K562 (cell line): ENCODE results near the gene KMT2C. TPM values are rescaled to one million over a fixed set of nuclear protein-coding genes. Genes with fewer than 3 reads are reported as not detected.

Experiments used
- E4F1 ChIP-seq: fragments of 250-450 bp; sonication (Bioruptor Pico); IDR thresholded peaks from 2 replicates; pipeline ENCODE4 v1.5.0; 2021; ENCODE audit warnings: mild to moderate bottlenecking, borderline replicate concordance
- ELF2 ChIP-seq: fragments of 250-450 bp; sonication (Bioruptor Pico); IDR thresholded peaks from 2 replicates; pipeline ENCODE4 v1.5.0; 2021; ENCODE audit warnings: mild to moderate bottlenecking
- EP400 ChIP-seq: fragments of 450-650 bp; IDR thresholded peaks from 2 replicates; pipeline ENCODE4 v1.6.1; 2017; ENCODE audit warnings: antibody characterized with exemption, mild to moderate bottlenecking, moderate library complexity
- FOXJ2 ChIP-seq: fragments of 200-800 bp; sonication (Bioruptor generic); IDR thresholded peaks from 2 replicates; pipeline ENCODE4 v1.6.1; 2016; ENCODE audit warnings: missing genetic modification characterization, missing compliant biosample characterization
- FOXK1 ChIP-seq: sonication (generic); formaldehyde crosslinking; IDR thresholded peaks from 2 replicates; pipeline ENCODE4 v1.8.0; 2022; ENCODE audit warnings: missing genetic modification reagents, mild to moderate bottlenecking, borderline replicate concordance
- FOXM1 ChIP-seq, 2 experiments: fragments of 450-650 bp in 1 of 2; sonication (generic) in 1 of 2; formaldehyde crosslinking in 1 of 2; IDR thresholded peaks; 2 replicates each; pipeline versions ENCODE4 v1.6.1 to v1.9.0; 2017 to 2022; ENCODE audit warnings: low read depth in 2 of 2, mild to moderate bottlenecking in 2 of 2, missing genetic modification reagents in 1 of 2, moderate library complexity in 1 of 2
- HMBOX1 ChIP-seq: sonication (generic); IDR thresholded peaks from 2 replicates; pipeline ENCODE4 v1.6.1; 2016
- HMGXB4 ChIP-seq: sonication (generic); formaldehyde crosslinking; IDR thresholded peaks from 2 replicates; pipeline ENCODE4 v1.8.1; 2023; ENCODE audit warnings: mild to moderate bottlenecking, missing genetic modification reagents
- MAZ ChIP-seq, 2 experiments: fragments of 450-650 bp in 1 of 2; sonication (generic) in 1 of 2; formaldehyde crosslinking; IDR thresholded peaks in 1 of 2; conservative IDR thresholded peaks in 1 of 2; 2 replicates each; pipeline versions ENCODE4 v1.4.0 to v1.5.0; 2020; ENCODE audit warnings: mild to moderate bottlenecking in 1 of 2, missing genetic modification reagents in 1 of 2
- NEUROD1 ChIP-seq: fragments of 150-350 bp; IDR thresholded peaks from 2 replicates; pipeline ENCODE4 v1.6.1; 2014; ENCODE audit warnings: borderline replicate concordance, low read length, low read depth; ENCODE audit not compliant: partially characterized antibody
- TCF7 ChIP-seq: sonication (generic); IDR thresholded peaks from 2 replicates; pipeline ENCODE4 v1.6.1; 2016; ENCODE audit warnings: antibody characterized with exemption, borderline replicate concordance
- TGIF2 ChIP-seq: sonication (generic); formaldehyde crosslinking; IDR thresholded peaks from 2 replicates; pipeline ENCODE4 v1.8.1; 2022; ENCODE audit warnings: mild to moderate bottlenecking, missing genetic modification reagents, moderate library complexity
- XRCC5 ChIP-seq: fragments of 200-400 bp; formaldehyde crosslinking; IDR thresholded peaks from 2 replicates; pipeline ENCODE4 v1.6.1; 2017; ENCODE audit warnings: low read depth, mild to moderate bottlenecking, low read length
- ZNF431 ChIP-seq: sonication (generic); formaldehyde crosslinking; IDR thresholded peaks from 2 replicates; pipeline ENCODE4 v1.8.0; 2022; ENCODE audit warnings: mild to moderate bottlenecking, missing genetic modification reagents
- polyA plus RNA-seq, 8 experiments: library from polyadenylated mRNA; depleted of rRNA in 4 of 8; stranded (reverse) in 5 of 8; unstranded in 3 of 8; fragments of >200 nt; fragmentation: Nextera tagmentation in 2 of 8; fragmentation: Illumina TruSeq in 1 of 8; extraction: Ambion mirVana in 2 of 8; extraction: Trizol in 1 of 8; gene quantifications; 2 replicates each; pipeline versions ENCODE4 v1.2.1 to v1.2.3, GENCODE V29; 2011 to 2014; ENCODE audit warnings: inconsistent platforms in 1 of 8, missing spikeins in 1 of 8
- total RNA-seq, 7 experiments: library from RNA; depleted of rRNA in 6 of 7; stranded (reverse); fragments of >200 nt in 6 of 7; fragmentation: Illumina TruSeq in 2 of 7; extraction: Trizol in 2 of 7; gene quantifications; 2 replicates each; pipeline versions ENCODE4 v1.2.1 to v1.2.3, GENCODE V29; 2011 to 2021; ENCODE audit warnings: low replicate concordance in 1 of 7
- TF ChIP-seq, protein P1 (sequence below): sonication (generic); formaldehyde crosslinking; IDR thresholded peaks from 2 replicates; pipeline ENCODE4 v1.4.0; 2020; ENCODE audit warnings: mild to moderate bottlenecking, missing genetic modification reagents
- TF ChIP-seq, protein P2 (sequence below): sonication (generic); formaldehyde crosslinking; IDR thresholded peaks from 2 replicates; pipeline ENCODE4 v1.8.1; 2023; ENCODE audit warnings: mild to moderate bottlenecking, missing genetic modification reagents, moderate library complexity

KMT2C gene
- total and polyA plus RNA-seq, 9 of the 15 experiments (the other 6 are each of a cell fraction or from before 2014, with no cell fraction given) = 4.9 to 67.8 (median 27.1) TPM

- TF ChIP-seq E4F1 = no peak
- no peak for TF ChIP-seq HMGXB4 (CRISPR knock-in tag)
- TF ChIP-seq FOXM1 (IDR thresholded peaks at IDR 0.05; ENCODE audit: low read depth) = no peak
- TF ChIP-seq FOXM1 (CRISPR knock-in tag; IDR thresholded peaks at IDR 0.05; ENCODE audit: low read depth) = 0 out of 2 replicates have a peak, but pooled peaks have one; percentile 49
- TF ChIP-seq ZNF431 = no peak
- TF ChIP-seq, protein P1, sequence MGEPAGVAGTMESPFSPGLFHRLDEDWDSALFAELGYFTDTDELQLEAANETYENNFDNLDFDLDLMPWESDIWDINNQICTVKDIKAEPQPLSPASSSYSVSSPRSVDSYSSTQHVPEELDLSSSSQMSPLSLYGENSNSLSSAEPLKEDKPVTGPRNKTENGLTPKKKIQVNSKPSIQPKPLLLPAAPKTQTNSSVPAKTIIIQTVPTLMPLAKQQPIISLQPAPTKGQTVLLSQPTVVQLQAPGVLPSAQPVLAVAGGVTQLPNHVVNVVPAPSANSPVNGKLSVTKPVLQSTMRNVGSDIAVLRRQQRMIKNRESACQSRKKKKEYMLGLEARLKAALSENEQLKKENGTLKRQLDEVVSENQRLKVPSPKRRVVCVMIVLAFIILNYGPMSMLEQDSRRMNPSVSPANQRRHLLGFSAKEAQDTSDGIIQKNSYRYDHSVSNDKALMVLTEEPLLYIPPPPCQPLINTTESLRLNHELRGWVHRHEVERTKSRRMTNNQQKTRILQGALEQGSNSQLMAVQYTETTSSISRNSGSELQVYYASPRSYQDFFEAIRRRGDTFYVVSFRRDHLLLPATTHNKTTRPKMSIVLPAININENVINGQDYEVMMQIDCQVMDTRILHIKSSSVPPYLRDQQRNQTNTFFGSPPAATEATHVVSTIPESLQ (CRISPR knock-in tag) = peak; percentile 64; the same call in 1 of the 2 replicates
- TF ChIP-seq, protein P2, sequence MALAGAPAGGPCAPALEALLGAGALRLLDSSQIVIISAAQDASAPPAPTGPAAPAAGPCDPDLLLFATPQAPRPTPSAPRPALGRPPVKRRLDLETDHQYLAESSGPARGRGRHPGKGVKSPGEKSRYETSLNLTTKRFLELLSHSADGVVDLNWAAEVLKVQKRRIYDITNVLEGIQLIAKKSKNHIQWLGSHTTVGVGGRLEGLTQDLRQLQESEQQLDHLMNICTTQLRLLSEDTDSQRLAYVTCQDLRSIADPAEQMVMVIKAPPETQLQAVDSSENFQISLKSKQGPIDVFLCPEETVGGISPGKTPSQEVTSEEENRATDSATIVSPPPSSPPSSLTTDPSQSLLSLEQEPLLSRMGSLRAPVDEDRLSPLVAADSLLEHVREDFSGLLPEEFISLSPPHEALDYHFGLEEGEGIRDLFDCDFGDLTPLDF (CRISPR knock-in tag) = no peak
- TF ChIP-seq HMBOX1 = peak; percentile 68; the same call in 1 of the 2 replicates
- no peak for TF ChIP-seq XRCC5
- peak; percentile 42 for TF ChIP-seq NEUROD1
- TF ChIP-seq TGIF2 = no peak
- TF ChIP-seq FOXK1 (CRISPR knock-in tag) = no peak
- TF ChIP-seq MAZ (CRISPR knock-in tag; conservative IDR thresholded peaks at IDR 0.05 in 1 of 2, IDR thresholded peaks at IDR 0.05 in 1 of 2) = 0 out of 4 replicates have a peak, but pooled peaks of 1 of the 2 experiments have one; percentile 38
- no peak for TF ChIP-seq FOXJ2
- TF ChIP-seq TCF7 = no peak
- TF ChIP-seq ELF2 = no peak
- TF ChIP-seq EP400 = no peak
Observed at GRCh38 chr7:152459724-152460251, 24.0 kb upstream of the KMT2C start (continued).
